GM19438 (cell line): ENCODE data around the gene SLCO4A1.
A peak's percentile ranks its signal among the peaks of the same experiment; 100 is the strongest.
"Not testable (repeated sequence)": the region's sequence is repeated elsewhere in the genome, so short reads cannot be mapped to it uniquely, and the experiment has no call there.

Source experiments
- ATAC-seq: cut with Tn5 transposase; IDR thresholded peaks from one replicate; pipeline ENCODE4 v1.9.1; 2021; ENCODE audit warnings: low read depth; ENCODE audit not compliant: unreplicated experiment

SLCO4A1 gene

GRCh38 chr20:62622178-62622876, 20.0 kb upstream of the SLCO4A1 start:
- ATAC-seq: no peak

GRCh38 chr20:62622877-62623487, 19.3 kb upstream of the SLCO4A1 start:
- no peak for ATAC-seq

- peak; percentile 69 for ATAC-seq
These were observed 18.6 kb upstream of the SLCO4A1 start for GRCh38 chr20:62623488-62624324.

- ATAC-seq: peak; percentile 47
These were observed 18.0 kb upstream of the SLCO4A1 start for GRCh38 chr20:62624325-62624690.

GRCh38 chr20:62624719-62625453, 17.4 kb upstream of the SLCO4A1 start:
- ATAC-seq: no peak

- ATAC-seq: no peak
These were observed 16.8 kb upstream of the SLCO4A1 start for GRCh38 chr20:62625516-62625915.

GRCh38 chr20:62625921-62626547, 16.3 kb upstream of the SLCO4A1 start:
- ATAC-seq: no peak

GRCh38 chr20:62627425-62627824, 14.9 kb upstream of the SLCO4A1 start:
- ATAC-seq: not testable (repeated sequence)

GRCh38 chr20:62627901-62628612, 14.2 kb upstream of the SLCO4A1 start:
- no peak for ATAC-seq

- no peak for ATAC-seq
These were observed 13.6 kb upstream of the SLCO4A1 start for GRCh38 chr20:62628691-62629090.

GRCh38 chr20:62629864-62630470, 12.3 kb upstream of the SLCO4A1 start:
- ATAC-seq: no peak

- ATAC-seq: no peak
These were observed 10.7 kb upstream of the SLCO4A1 start for GRCh38 chr20:62631336-62632308.

GRCh38 chr20:62632575-62633090, 9.7 kb upstream of the SLCO4A1 start:
- ATAC-seq: no peak

GRCh38 chr20:62633598-62634329, 8.5 kb upstream of the SLCO4A1 start:
- ATAC-seq: no peak

GRCh38 chr20:62634330-62634967, 7.9 kb upstream of the SLCO4A1 start:
- no peak for ATAC-seq

GRCh38 chr20:62635232-62635631, 7.1 kb upstream of the SLCO4A1 start:
- no peak for ATAC-seq

- no peak for ATAC-seq
These were observed 6.5 kb upstream of the SLCO4A1 start for GRCh38 chr20:62635852-62636251.
